GM12874 (cell line): Measurements from ENCODE around the gene GJC1.

ENCODE experiments used
- CTCF ChIP-seq: IDR thresholded peaks from 2 replicates; pipeline ENCODE4 v1.5.1; 2011; ENCODE audit warnings: low read depth, mild to moderate bottlenecking, control low read depth, low read length, moderate library complexity; ENCODE audit not compliant: insufficient read depth

GJC1 gene

GRCh38 chr17:44807817-44808155 lies 22.3 kb downstream of the GJC1 start:
- TF ChIP-seq CTCF: no peak

GRCh38 chr17:44807093-44807816 lies 22.8 kb downstream of the GJC1 start:
- no peak for TF ChIP-seq CTCF

GRCh38 chr17:44804302-44805089 lies 25.6 kb downstream of the GJC1 start:
- no peak for TF ChIP-seq CTCF

GRCh38 chr17:44801880-44802279 lies 28.2 kb downstream of the GJC1 start:
- no peak for TF ChIP-seq CTCF

- TF ChIP-seq CTCF: no peak
Measured at GRCh38 chr17:44798356-44798755, 31.7 kb downstream of the GJC1 start.

GRCh38 chr17:44797802-44798201 lies 32.3 kb downstream of the GJC1 start:
- TF ChIP-seq CTCF: no peak

GRCh38 chr17:44796731-44797130 lies 33.4 kb downstream of the GJC1 start:
- TF ChIP-seq CTCF: no peak
